ENCODE data around the gene S100A2. TPM values are rescaled to one million over a fixed set of nuclear protein-coding genes. Genes with fewer than 3 reads are reported as not detected.
"Not testable (repeated sequence)": the region's sequence is repeated elsewhere in the genome, so short reads cannot be mapped to it uniquely, and the experiment has no call there.

Gene S100A2
- total RNA-seq, 1 experiment from 2014 or later: 373 TPM

DNA sequence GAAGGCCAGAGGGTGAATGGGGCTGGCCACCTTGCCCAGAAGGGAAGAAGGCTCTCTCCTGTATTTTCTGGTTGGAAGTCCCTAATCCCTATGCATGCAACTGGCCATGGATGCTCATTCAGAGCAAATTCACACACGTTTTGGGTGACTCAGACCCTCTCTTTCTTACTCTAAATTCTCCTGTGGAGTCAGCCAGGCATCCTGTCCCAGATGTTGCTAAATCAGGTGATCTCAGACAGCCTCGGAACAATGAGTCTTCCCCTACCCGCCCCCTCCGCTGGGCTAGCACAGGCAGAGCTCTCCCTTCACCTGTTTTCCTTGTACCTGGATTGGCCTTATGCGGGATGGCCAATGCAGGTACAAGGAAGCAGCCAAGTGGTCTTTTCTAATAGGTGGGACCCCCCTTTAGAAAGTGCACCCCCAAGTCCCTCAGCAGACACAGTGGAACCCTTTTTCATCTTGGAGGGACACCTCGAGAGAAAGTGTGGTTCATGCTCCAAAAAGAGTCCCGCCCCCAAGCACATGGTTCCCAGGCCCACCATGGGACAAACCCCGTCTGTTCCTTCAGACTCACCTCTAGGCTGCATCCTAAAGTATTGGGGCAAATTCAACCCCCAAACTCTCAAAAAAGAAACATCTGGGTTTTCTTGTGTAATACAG lies 38.5 kb downstream of the S100A2 start:
- no TSS peak for BruUV-seq (replicated peaks)
- Histone ChIP-seq H3K27ac (ENCODE audit: low read length) (no peak overlapping the region), H3K4me1 (ENCODE audit: insufficient read depth, low read length) (peaks cover 2% of the 10 kb centered on the region), H3K9me2 (replicated peaks; ENCODE audit: low read length) (no peaks in the 10 kb centered on the region), H2AFZ (ENCODE audit: low read length) (no peak overlapping the region), H3F3A (ENCODE audit: low read length, unreplicated experiment) (no peaks in the 10 kb centered on the region), H4K20me1 (ENCODE audit: low read length) (no peaks in the 10 kb centered on the region), H3K9ac (ENCODE audit: low read length) (no peak overlapping the region), H3K9me3 (ENCODE audit: low read length) (no peaks in the 10 kb centered on the region), H3K27me3 (ENCODE audit: low read length) (no peaks in the 10 kb centered on the region), H3K4me2 (ENCODE audit: low read length) (no peak overlapping the region), H3K36me3 (ENCODE audit: low read depth, low read length) (no peaks in the 10 kb centered on the region), H3K79me2 (ENCODE audit: low read length) (no peaks in the 10 kb centered on the region), H3K4me3 (ENCODE audit: low read length) (no peak overlapping the region)
- CTCF ChIA-PET: no interaction called here
- intact Hi-C loops (cut with micrococcal nuclease): no loop called here
- DNase-seq (peak; percentile 49), ATAC-seq (peak; percentile 16)
- TF ChIP-seq, protein P1, sequence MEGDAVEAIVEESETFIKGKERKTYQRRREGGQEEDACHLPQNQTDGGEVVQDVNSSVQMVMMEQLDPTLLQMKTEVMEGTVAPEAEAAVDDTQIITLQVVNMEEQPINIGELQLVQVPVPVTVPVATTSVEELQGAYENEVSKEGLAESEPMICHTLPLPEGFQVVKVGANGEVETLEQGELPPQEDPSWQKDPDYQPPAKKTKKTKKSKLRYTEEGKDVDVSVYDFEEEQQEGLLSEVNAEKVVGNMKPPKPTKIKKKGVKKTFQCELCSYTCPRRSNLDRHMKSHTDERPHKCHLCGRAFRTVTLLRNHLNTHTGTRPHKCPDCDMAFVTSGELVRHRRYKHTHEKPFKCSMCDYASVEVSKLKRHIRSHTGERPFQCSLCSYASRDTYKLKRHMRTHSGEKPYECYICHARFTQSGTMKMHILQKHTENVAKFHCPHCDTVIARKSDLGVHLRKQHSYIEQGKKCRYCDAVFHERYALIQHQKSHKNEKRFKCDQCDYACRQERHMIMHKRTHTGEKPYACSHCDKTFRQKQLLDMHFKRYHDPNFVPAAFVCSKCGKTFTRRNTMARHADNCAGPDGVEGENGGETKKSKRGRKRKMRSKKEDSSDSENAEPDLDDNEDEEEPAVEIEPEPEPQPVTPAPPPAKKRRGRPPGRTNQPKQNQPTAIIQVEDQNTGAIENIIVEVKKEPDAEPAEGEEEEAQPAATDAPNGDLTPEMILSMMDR (conservative IDR thresholded peaks at IDR 0.05; ENCODE audit: low read depth, low read length): no peak
- TF ChIP-seq EZH2 (IDR thresholded peaks at IDR 0.05; ENCODE audit: low read length, unreplicated experiment) (no peak), EZH2phosphoT487 (IDR thresholded peaks at IDR 0.05; ENCODE audit: borderline replicate concordance, low read length) (no peak)
- POLR2A ChIA-PET (ENCODE audit: unreplicated experiment): no interaction called here

DNA sequence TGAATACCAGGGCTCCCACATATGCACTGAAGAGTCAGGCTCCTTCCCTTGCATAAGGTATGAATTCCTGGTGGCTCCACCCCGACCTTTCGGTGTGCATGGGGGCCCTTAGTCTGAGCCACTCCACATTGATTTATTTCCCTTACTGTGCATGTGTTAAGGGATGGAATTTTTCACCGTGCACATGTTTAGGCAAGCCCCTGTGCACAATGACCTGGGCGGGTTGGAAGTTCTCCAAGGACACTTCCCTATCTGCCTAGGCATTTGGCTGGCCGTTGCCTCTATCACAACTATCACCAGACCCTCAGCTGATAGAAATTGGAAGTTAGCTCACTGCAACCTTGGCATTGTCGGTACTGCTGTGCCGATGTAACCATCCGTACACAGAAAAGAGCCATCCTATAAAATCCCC lies 39.5 kb downstream of the S100A2 start:
- CTCF ChIA-PET: no interaction called here
- no peak overlapping the region for H3K4me2 ChIP-seq (ENCODE audit: low read length)
- H3K79me2 ChIP-seq (ENCODE audit: low read length): no peaks in the 10 kb centered on the region
- POLR2A ChIA-PET (ENCODE audit: unreplicated experiment): no interaction called here
- no peaks in the 10 kb centered on the region for H3K36me3 ChIP-seq (ENCODE audit: low read depth, low read length)
- H3K9me3 ChIP-seq (ENCODE audit: low read length): no peaks in the 10 kb centered on the region
- intact Hi-C loops (cut with micrococcal nuclease): no loop called here
- no peaks in the 10 kb centered on the region for H3F3A ChIP-seq (ENCODE audit: low read length, unreplicated experiment)
- H3K4me3 ChIP-seq (ENCODE audit: low read length): no peak overlapping the region
- TF ChIP-seq, protein P1 (conservative IDR thresholded peaks at IDR 0.05; ENCODE audit: low read depth, low read length): no peak
- no peaks in the 10 kb centered on the region for H3K27me3 ChIP-seq (ENCODE audit: low read length)
- H3K9ac ChIP-seq (ENCODE audit: low read length): no peak overlapping the region
- peaks cover 3% of the 10 kb centered on the region for H3K4me1 ChIP-seq (ENCODE audit: insufficient read depth, low read length)
- H2AFZ ChIP-seq (ENCODE audit: low read length): no peak overlapping the region
- ATAC-seq (no peak), DNase-seq (no peak)
- H3K27ac ChIP-seq (ENCODE audit: low read length): no peak overlapping the region
- H4K20me1 ChIP-seq (ENCODE audit: low read length): no peaks in the 10 kb centered on the region
- BruUV-seq (replicated peaks): no TSS peak
- H3K9me2 ChIP-seq (replicated peaks; ENCODE audit: low read length): no peaks in the 10 kb centered on the region

DNA sequence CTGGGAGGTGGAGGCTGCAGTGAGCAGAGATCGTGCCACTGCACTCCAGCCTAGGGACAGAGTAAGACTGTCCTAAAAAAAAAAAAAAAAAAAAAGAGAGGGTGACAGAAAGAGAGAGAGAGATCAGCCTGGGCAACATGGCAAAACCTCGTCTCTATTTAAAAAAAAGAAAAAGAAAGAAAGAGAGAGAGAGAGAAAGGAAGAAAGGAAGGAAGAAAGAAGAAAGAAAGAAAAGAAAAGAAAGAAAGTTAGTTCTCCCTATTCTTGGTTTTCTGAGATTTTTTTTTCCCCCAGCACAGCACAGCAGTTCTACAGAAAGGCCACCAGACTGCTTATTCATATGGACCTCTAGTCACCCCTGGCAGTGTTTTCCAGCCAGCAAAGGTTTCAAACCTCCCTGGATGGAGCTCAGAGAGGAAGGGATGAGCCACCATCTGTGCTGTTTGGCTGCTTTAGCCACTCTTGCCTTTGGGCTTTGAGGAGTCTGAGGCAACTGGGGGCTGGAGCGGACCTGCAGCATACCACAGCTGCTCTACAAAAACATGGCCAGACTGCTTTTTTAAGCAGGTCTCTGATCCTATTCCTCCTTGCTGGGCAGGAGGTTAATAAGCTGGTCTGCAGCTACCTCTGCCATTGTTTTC lies 40.4 kb downstream of the S100A2 start:
- H3K4me1 ChIP-seq (ENCODE audit: insufficient read depth, low read length): peaks cover 11% of the 10 kb centered on the region
- H3K4me2 ChIP-seq (ENCODE audit: low read length): no peak overlapping the region
- no TSS peak for BruUV-seq (replicated peaks)

DNA sequence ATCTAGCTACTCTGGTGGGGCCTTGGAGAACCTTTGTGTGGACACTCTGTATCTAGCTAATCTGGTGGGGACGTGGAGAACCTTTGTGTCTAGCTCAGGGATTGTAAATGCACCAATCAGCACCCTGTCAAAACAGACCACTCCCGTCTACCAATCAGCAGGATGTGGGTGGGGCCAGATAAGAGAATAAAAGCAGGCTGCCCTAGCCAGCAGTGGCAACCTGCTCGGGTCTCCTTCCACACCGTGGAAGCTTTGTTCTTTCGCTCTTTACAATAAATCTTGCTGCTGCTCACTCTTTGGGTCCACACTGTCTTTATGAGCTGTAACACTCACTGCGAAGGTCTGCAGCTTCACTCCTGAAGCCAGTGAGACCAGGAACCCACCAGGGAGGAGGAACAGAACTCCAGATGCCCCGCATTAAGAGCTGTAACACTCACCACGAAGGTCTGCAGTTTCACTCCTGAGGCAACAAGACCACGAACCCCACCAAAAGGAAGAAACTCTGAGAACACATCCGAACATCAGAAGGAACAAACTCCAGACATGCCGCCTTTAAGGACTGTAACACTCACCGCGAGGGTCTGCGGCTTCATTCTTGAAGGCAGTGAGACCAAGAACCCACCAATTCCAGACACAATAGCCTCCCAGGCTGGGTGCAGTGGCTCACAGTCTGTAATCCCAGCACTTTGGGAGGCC lies 43.1 kb downstream of the S100A2 start:
- H3K4me2 ChIP-seq (ENCODE audit: low read length); H3K9me2 ChIP-seq (replicated peaks; ENCODE audit: low read length); CTCF ChIA-PET; H3K9me3 ChIP-seq (ENCODE audit: low read length); H3F3A ChIP-seq (ENCODE audit: low read length, unreplicated experiment); DNase-seq; H3K27me3 ChIP-seq (ENCODE audit: low read length); H2AFZ ChIP-seq (ENCODE audit: low read length); H3K79me2 ChIP-seq (ENCODE audit: low read length); H4K20me1 ChIP-seq (ENCODE audit: low read length); POLR2A ChIA-PET (ENCODE audit: unreplicated experiment); H3K4me3 ChIP-seq (ENCODE audit: low read length); ATAC-seq; H3K36me3 ChIP-seq (ENCODE audit: low read depth, low read length); intact Hi-C loops (cut with micrococcal nuclease); H3K27ac ChIP-seq (ENCODE audit: low read length); H3K9ac ChIP-seq (ENCODE audit: low read length): not testable (repeated sequence)
- peaks cover 11% of the 10 kb centered on the region for H3K4me1 ChIP-seq (ENCODE audit: insufficient read depth, low read length)
- BruUV-seq (replicated peaks): TSS peak; percentile 99

More for the DNA sequence above, 40.4 kb downstream of the S100A2 start:
- Histone ChIP-seq H3K27ac (ENCODE audit: low read length) (no peak overlapping the region), H3K9me2 (replicated peaks; ENCODE audit: low read length) (no peaks in the 10 kb centered on the region), H3K36me3 (ENCODE audit: low read depth, low read length) (no peaks in the 10 kb centered on the region), H3K9me3 (ENCODE audit: low read length) (no peaks in the 10 kb centered on the region), H4K20me1 (ENCODE audit: low read length) (no peaks in the 10 kb centered on the region), H3K9ac (ENCODE audit: low read length) (no peak overlapping the region), H3K4me3 (ENCODE audit: low read length) (no peak overlapping the region), H3F3A (ENCODE audit: low read length, unreplicated experiment) (no peaks in the 10 kb centered on the region), H3K79me2 (ENCODE audit: low read length) (no peaks in the 10 kb centered on the region), H3K27me3 (ENCODE audit: low read length) (no peaks in the 10 kb centered on the region), H2AFZ (ENCODE audit: low read length) (no peak overlapping the region)
- ATAC-seq (peak; percentile 6; the same call in 1 of the 2 replicates), DNase-seq (no peak)
- TF ChIP-seq, protein P1 (conservative IDR thresholded peaks at IDR 0.05; ENCODE audit: low read depth, low read length): no peak
- no peak for TF ChIP-seq EZH2phosphoT487 (IDR thresholded peaks at IDR 0.05; ENCODE audit: borderline replicate concordance, low read length)
- TF ChIP-seq EZH2 (IDR thresholded peaks at IDR 0.05; ENCODE audit: low read length, unreplicated experiment): no peak
- intact Hi-C loops (cut with micrococcal nuclease): no loop called here
- CTCF ChIA-PET: no interaction called here
- POLR2A ChIA-PET (ENCODE audit: unreplicated experiment): no interaction called here
